ENCODE data around the gene USP17L15.
"Not testable (repeated sequence)": the region's sequence is repeated elsewhere in the genome, so short reads cannot be mapped to it uniquely, and the experiment has no call there.

Gene USP17L15

GRCh38 chr4:9234085-9234484 lies at the start of gene USP17L15:
USP17L15 (plus strand) TSS chr4:9234385; CDS start chr4:9234385, 0 bp downstream.
- not testable (repeated sequence) for DNase-seq

GRCh38 chr4:9210357-9210756 lies 23.8 kb upstream of the USP17L15 start, which contains the start of gene USP17L10:
USP17L10 (plus strand) TSS chr4:9210657; CDS start chr4:9210657, 0 bp downstream.
- not testable (repeated sequence) for DNase-seq

GRCh38 chr4:9214701-9215100 lies 19.5 kb upstream of the USP17L15 start:
- DNase-seq: not testable (repeated sequence)

- not testable (repeated sequence) for DNase-seq
Measured at GRCh38 chr4:9215105-9215504, 19.1 kb upstream of the USP17L15 start, which contains the start of gene USP17L11. USP17L11 (plus strand) TSS chr4:9215405; CDS start chr4:9215405, 0 bp downstream.

- DNase-seq: not testable (repeated sequence)
Measured at GRCh38 chr4:9219852-9220251, 14.3 kb upstream of the USP17L15 start, which contains the start of gene USP17L12. USP17L12 (plus strand) TSS chr4:9220152; CDS start chr4:9220152, 0 bp downstream.

- DNase-seq: not testable (repeated sequence)
Measured at GRCh38 chr4:9224596-9224995, 9.6 kb upstream of the USP17L15 start, which contains the start of gene USP17L13. USP17L13 (plus strand) TSS chr4:9224896; CDS start chr4:9224896, 0 bp downstream.

GRCh38 chr4:9230249-9230648 lies 3.9 kb upstream of the USP17L15 start:
- DNase-seq: not testable (repeated sequence)

- not testable (repeated sequence) for DNase-seq
Measured at GRCh38 chr4:9238461-9238860, 4.3 kb downstream of the USP17L15 start.

- not testable (repeated sequence) for DNase-seq
Measured at GRCh38 chr4:9243579-9243978, 9.4 kb downstream of the USP17L15 start, which contains the start of gene USP17L17. USP17L17 (plus strand) TSS chr4:9243879; CDS start chr4:9243879, 0 bp downstream.

- DNase-seq: not testable (repeated sequence)
Measured at GRCh38 chr4:9247953-9248680, 13.9 kb downstream of the USP17L15 start, which contains the start of gene USP17L18. USP17L18 (plus strand) TSS chr4:9248630; CDS start chr4:9248630, 0 bp downstream.

GRCh38 chr4:9253078-9253477 lies 18.9 kb downstream of the USP17L15 start, which contains the start of gene USP17L19:
USP17L19 (plus strand) TSS chr4:9253378; CDS start chr4:9253378, 0 bp downstream.
- DNase-seq: not testable (repeated sequence)

GRCh38 chr4:9257824-9258223 lies 23.6 kb downstream of the USP17L15 start, which contains the start of gene USP17L20:
USP17L20 (plus strand) TSS chr4:9258124; CDS start chr4:9258124, 0 bp downstream.
- DNase-seq: not testable (repeated sequence)

GRCh38 chr4:9262572-9262971 lies 28.4 kb downstream of the USP17L15 start, which contains the start of gene USP17L21:
USP17L21 (plus strand) TSS chr4:9262872; CDS start chr4:9262872, 0 bp downstream.
- not testable (repeated sequence) for DNase-seq

GRCh38 chr4:9267319-9267718 lies 33.1 kb downstream of the USP17L15 start, which contains the start of gene USP17L22:
USP17L22 (plus strand) TSS chr4:9267619; CDS start chr4:9267619, 0 bp downstream.
- not testable (repeated sequence) for DNase-seq

GRCh38 chr4:9271719-9272118 lies 37.5 kb downstream of the USP17L15 start:
- not testable (repeated sequence) for DNase-seq

Data from DMS153 (cell line).